ENCODE measurements around the gene UQCRC1. TPM values are rescaled to one million over a fixed set of nuclear protein-coding genes. Genes with fewer than 3 reads are reported as not detected.
"Not testable (repeated sequence)": the region's sequence is repeated elsewhere in the genome, so short reads cannot be mapped to it uniquely, and the experiment has no call there.

Gene UQCRC1
- total RNA-seq, 2 donors from 2014 or later: 205 to 228 TPM

DNA sequence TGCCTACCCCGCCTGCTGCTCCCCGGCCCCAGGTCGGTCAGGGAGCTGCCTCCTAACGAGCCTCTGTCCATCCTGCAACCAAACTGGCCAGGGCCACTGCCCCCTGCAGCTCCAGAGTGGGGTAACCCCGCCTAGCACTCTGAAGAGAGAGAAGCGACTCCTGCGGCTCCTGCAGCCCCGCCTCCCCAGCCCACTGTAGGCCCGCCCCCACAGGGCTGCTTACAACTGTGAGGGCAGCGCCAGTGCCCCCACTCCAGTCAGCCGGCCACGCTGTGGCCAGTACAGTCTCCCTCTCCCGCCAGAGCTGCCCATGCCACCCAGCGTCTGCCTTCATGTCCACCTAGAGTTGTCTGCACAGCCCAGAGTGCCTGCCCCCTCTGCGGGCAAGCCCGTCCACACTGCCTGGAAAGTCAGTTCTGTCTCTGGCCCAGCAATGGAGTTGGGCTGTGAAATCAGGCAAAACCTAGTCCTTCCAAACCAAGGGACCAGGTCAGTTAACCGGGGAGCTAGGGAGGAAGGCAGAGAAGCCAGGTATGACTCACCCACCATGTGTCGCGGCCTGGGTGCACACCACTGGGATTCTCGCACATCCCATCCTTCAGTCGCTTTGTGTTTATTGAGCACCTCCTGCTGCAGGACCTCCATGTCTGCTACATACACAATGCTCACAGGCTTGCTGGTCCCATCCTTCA, 48.3 kb downstream of the UQCRC1 start:
- Mint-ChIP-seq H3K4me1 (ENCODE audit: low read depth) (peaks cover 25% of the 10 kb centered on the region), H3K27me3 (ENCODE audit: low read depth) (peaks cover 9% of the 10 kb centered on the region), H3K9me3 (no peaks in the 10 kb centered on the region), H3K4me3 (no peak overlapping the region), H3K36me3 (ENCODE audit: insufficient read depth in 2 of 2) (peaks cover 0 to 1% of the 10 kb centered on the region in 2 donors), H3K27ac (no peak overlapping the region)
- DNase-seq (peak in 1 of 2 donors; percentile 24), ATAC-seq (replicated peaks in 1 of 2) (no peak)

DNA sequence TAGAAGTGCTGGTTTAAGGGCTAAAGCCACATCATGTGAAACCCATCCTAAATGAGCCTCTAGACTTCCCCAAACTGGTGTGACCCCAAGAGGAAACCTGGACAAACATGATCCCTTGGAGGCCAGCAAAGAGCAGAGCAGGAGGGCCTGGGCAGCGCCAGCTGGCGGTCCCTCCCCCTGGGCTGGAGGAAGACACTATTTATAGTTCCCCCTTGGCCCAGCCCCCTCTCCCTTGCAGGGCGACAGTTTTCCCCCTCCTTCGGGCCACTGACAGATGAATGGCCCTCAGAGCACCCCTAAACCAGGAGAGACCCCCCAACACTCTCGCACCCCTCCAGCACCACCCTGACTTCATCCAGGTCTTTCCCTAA, 48.8 kb downstream of the UQCRC1 start:
- ATAC-seq (replicated peaks in 1 of 2) (no peak), DNase-seq (no peak)
- peaks cover 0 to 1% of the 10 kb centered on the region in 2 donors for H3K36me3 Mint-ChIP-seq (ENCODE audit: insufficient read depth in 2 of 2)

DNA sequence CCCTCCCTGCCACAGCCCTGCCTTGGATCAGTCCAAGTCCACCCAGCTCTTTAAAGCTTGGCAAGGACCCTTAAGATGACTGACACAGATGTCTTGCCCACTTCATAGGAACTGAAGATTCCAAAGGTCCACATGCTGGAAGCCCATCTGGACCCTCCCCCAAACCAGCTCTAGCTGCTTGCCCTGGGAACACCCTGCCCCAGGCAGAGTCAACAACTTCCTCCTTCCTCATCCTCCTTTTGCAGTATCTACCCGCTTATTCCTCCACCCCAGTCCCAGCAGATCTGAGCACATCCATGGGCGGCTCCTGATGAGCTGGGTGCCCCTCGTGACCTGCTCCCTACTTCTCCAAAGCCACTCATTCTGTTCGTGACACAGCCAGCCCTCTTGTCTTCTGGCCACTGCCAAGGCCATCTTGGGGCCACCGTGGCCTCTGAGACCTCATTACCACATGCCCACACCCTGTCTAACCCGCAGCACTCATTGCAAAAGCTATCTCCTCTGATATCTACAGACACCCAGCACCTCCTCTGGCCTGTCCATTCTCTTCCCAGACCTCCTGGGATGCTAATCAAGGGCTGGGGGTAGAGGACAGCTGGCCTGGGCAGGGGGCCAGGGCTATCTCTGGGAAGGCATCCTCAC, 50.8 kb downstream of the UQCRC1 start:
- no peak overlapping the region for H3K27ac Mint-ChIP-seq
- H3K36me3 Mint-ChIP-seq (ENCODE audit: insufficient read depth in 2 of 2): peaks cover 0 to 1% of the 10 kb centered on the region in 2 donors
- H3K4me1 Mint-ChIP-seq (ENCODE audit: low read depth): peaks cover 38% of the 10 kb centered on the region
- no peaks in the 10 kb centered on the region for H3K9me3 Mint-ChIP-seq
- H3K27me3 Mint-ChIP-seq (ENCODE audit: low read depth): peaks cover 9% of the 10 kb centered on the region
- peak overlapping the region in 1 of 2 donors; percentile 25 for H3K4me3 Mint-ChIP-seq
- ATAC-seq (replicated peaks in 1 of 2): no peak
- no peak for DNase-seq

More for the DNA sequence above, 48.8 kb downstream of the UQCRC1 start:
- Mint-ChIP-seq H3K4me3 (no peak overlapping the region), H3K27ac (no peak overlapping the region), H3K4me1 (ENCODE audit: low read depth) (peaks cover 26% of the 10 kb centered on the region), H3K27me3 (ENCODE audit: low read depth) (peaks cover 9% of the 10 kb centered on the region), H3K9me3 (no peaks in the 10 kb centered on the region)

DNA sequence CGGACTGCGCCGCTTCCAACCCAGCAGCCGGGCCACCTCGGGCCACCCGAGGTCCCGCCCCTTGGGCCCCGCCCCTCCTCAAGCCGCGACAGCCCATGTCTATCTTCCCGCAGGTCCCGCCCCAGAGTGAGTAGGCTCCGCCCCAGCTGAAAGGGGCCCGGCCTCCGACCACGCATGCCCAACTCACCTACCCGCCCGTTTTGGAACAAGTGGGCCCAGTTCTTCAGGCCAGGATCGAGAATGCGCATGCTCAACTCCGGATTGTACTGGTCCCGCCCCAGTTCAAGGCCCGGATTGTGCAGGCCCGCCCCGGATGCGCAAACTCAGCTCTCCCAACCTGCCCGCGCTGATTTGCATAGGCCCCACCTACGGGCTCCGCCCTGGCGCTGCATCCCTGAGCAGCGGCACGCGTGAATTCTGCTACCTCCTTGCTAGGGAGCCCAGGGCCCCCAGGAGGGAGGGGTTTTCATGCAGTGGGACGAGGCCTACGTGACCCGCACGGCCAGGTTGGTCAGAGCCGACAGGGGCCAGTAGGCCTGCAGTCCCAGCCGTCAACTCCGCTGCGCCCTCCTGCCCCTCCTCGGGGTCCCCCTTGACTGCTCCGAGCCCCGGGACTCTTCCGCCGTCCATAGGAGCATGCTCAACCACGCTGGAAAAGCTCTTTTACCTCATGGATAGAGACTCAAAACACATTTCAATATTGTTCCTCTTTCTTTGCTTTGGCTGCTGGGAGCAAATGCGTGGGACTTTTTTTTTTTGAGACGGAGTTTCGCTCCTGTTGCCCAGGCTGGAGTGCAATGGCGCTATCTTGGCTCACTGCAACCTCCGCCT, 52.4 kb downstream of the UQCRC1 start, which contains the start of gene PFKFB4:
Gene PFKFB4 (minus strand): TSS at position 8 of the 831 bp plus-strand sequence. CDS start 26 bp downstream, outside the sequence.
- peak within 1 kb of the TSS; percentile 87 to 97 for H3K4me3 Mint-ChIP-seq
- peak; percentile 91 to 92 for ATAC-seq (replicated peaks in 1 of 2)
- H3K27ac Mint-ChIP-seq: peak within 1 kb of the TSS; percentile 7
- H3K27me3 Mint-ChIP-seq (ENCODE audit: low read depth): peaks cover 9% of the 10 kb centered on the region
- peak; percentile 99 to 100 for DNase-seq
- no peaks in the 10 kb centered on the region for H3K9me3 Mint-ChIP-seq
- peaks cover 38% of the 10 kb centered on the region for H3K4me1 Mint-ChIP-seq (ENCODE audit: low read depth)
- peaks cover 0 to 1% of the 10 kb centered on the region in 2 donors for H3K36me3 Mint-ChIP-seq (ENCODE audit: insufficient read depth in 2 of 2)

DNA sequence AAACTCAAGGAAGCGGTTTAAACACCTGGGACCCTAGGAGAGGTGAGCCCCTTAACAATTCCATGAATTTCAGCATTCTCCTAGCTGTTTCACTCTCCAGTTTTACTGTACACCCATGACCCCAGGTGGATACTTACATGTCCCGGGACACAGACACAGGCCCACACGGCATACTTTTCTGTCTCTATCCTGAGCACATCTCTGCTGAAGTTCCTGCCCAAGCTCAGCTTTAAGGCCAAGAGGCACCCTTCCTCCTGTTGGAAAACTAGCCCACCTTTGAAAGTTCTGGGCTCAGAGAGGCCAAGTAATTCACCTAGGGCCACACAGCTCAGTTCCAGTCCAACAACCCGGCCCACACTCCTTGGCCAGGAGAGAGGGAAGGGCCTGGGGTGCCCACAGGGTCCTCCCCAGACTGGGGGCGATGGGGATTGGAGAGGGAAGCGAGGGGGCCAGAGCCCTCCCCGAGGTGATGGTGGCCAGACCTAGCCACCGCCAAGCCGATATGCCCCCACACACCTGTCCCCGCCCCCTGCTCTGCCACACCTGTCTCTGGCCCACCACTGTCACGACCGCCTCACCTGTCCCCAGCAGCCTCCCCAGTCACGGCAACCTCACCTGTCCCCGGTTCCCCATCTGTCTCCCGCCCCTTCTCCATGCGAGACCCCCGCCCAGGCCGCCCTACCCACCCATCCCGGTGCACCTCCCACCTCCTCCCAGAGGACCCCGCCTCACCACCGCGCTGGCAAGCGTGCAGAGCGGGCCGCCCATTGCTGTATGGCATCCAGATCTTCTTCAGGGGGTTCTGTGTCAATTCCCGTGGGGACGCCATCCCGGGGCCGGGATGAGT, 53.3 kb downstream of the UQCRC1 start:
- ATAC-seq (replicated peaks in 1 of 2) (no peak), DNase-seq (peak in 1 of 2 donors; percentile 12)
- H3K36me3 Mint-ChIP-seq (ENCODE audit: insufficient read depth in 2 of 2): peaks cover 0 to 1% of the 10 kb centered on the region in 2 donors
- peak overlapping the region; percentile 87 to 97 for H3K4me3 Mint-ChIP-seq
- H3K4me1 Mint-ChIP-seq (ENCODE audit: low read depth): peaks cover 38% of the 10 kb centered on the region
- peaks cover 9% of the 10 kb centered on the region for H3K27me3 Mint-ChIP-seq (ENCODE audit: low read depth)
- H3K27ac Mint-ChIP-seq: no peak overlapping the region
- no peaks in the 10 kb centered on the region for H3K9me3 Mint-ChIP-seq

DNA sequence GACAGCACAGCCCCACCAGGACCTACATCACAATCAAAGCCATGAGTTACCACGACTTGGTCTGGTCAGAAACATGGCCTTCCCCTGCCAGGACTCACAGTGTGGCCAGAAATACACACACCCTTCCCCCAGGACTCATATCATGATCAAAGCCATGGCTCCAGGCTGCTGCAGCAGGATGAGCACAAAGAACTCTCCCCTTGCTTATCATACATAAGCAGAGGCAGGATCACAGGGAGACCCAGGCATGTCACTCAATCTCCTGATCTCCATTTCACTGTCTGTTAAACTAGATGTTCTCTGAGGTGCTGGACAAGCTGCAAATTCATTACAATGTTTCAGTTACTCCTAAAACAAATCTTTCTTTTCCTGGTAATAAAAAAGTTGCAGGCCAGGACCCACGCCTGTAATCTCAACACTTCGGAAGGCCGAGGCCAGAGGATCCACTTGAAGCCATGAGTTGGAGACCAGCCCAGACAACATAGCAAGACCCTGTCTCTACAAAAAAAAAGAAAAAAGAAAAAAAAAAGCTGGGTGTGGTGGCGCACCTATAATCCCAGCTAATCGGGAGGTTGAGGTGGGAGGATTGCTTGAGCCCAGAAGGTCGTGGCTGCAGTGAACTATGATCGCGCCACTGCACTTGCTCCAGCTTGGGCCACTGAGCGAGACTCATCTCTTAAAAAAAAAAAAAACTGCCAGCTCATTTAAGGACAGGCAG, 54.1 kb downstream of the UQCRC1 start:
- H3K4me1 Mint-ChIP-seq (ENCODE audit: low read depth): peaks cover 38% of the 10 kb centered on the region
- ATAC-seq (replicated peaks in 1 of 2): no peak
- H3K27me3 Mint-ChIP-seq (ENCODE audit: low read depth): peaks cover 6% of the 10 kb centered on the region
- no peak for DNase-seq
- peaks cover 0 to 1% of the 10 kb centered on the region in 2 donors for H3K36me3 Mint-ChIP-seq (ENCODE audit: insufficient read depth in 2 of 2)
- H3K27ac Mint-ChIP-seq: no peak overlapping the region
- peak overlapping the region; percentile 87 to 97 for H3K4me3 Mint-ChIP-seq
- H3K9me3 Mint-ChIP-seq: no peaks in the 10 kb centered on the region

DNA sequence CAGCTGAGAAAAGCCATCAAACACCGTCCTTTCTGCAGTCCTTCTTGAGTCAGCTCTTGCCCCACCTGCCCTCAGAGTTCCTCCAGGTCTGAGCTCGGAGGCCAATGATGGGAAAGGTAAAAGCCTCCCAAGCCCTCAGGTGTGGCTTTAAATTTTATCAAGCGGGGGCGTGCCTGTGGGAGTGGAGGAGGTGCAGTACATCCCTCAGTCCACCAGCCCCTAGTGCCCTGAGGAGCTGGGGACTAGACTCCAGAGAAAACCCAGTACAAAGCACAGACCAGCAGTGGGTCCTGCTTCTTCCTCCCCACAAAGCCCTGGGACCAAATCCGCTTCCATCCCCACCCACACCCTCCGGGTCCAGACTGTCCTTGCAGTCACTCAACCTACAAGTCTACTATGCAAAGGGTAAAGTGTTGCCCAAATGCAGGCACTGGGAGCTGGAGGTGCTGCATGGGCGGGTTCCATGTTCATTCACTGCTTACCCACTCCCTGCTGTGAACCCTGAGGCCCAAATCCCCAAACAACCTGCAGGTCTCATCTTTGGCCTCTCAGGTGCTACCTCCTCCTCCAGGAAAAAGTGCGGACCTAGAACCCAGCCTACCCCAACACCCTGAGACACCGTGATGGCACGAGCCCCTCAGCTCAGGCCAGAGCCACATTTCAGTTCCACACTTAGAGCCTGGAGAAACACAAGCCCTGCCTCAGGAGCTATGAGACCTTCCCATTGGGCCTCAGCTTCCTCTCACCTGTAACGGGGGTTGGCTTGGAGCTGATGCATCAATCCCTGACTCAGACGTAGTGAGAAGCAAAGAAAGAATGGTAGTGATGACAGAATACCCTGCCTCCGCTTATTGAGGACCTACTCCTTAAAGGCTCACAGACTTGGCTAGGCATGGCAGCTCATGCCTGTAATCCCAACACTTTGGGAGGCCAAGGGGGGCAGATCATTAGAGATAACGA, 55.3 kb downstream of the UQCRC1 start:
- DNase-seq (no peak), ATAC-seq (replicated peaks in 1 of 2) (no peak)
- Mint-ChIP-seq H3K36me3 (ENCODE audit: insufficient read depth in 2 of 2) (peaks cover 0 to 1% of the 10 kb centered on the region in 2 donors), H3K4me1 (ENCODE audit: low read depth) (peaks cover 37% of the 10 kb centered on the region), H3K9me3 (no peaks in the 10 kb centered on the region), H3K4me3 (no peak overlapping the region), H3K27me3 (ENCODE audit: low read depth) (no peaks in the 10 kb centered on the region), H3K27ac (no peak overlapping the region)

DNA sequence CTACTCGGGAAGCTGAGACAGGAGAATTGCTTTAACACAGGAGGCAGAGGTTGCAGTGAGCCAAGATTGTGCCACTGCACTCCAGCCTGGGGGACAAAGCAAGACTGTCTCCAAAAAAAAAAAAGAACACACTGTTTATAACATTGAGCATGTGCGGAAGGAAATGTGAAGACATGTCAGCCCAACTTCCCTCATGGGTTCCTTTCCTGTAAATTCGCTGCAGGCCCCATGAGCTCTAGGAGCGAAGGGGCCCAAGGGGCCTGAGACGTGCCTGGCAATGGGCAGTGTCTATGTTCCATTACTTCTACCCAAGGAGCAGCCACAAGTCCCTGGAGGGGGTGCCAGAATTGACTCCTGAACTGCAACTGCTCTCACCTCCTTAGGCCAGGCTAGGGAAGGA, 56.1 kb downstream of the UQCRC1 start:
- Mint-ChIP-seq H3K27me3 (ENCODE audit: low read depth) (no peaks in the 10 kb centered on the region), H3K4me3 (no peak overlapping the region), H3K9me3 (no peaks in the 10 kb centered on the region), H3K4me1 (ENCODE audit: low read depth) (peaks cover 29% of the 10 kb centered on the region), H3K36me3 (ENCODE audit: insufficient read depth in 2 of 2) (peaks cover 0 to 1% of the 10 kb centered on the region in 2 donors), H3K27ac (no peak overlapping the region)
- DNase-seq: no peak
- no peak for ATAC-seq (replicated peaks in 1 of 2)

DNA sequence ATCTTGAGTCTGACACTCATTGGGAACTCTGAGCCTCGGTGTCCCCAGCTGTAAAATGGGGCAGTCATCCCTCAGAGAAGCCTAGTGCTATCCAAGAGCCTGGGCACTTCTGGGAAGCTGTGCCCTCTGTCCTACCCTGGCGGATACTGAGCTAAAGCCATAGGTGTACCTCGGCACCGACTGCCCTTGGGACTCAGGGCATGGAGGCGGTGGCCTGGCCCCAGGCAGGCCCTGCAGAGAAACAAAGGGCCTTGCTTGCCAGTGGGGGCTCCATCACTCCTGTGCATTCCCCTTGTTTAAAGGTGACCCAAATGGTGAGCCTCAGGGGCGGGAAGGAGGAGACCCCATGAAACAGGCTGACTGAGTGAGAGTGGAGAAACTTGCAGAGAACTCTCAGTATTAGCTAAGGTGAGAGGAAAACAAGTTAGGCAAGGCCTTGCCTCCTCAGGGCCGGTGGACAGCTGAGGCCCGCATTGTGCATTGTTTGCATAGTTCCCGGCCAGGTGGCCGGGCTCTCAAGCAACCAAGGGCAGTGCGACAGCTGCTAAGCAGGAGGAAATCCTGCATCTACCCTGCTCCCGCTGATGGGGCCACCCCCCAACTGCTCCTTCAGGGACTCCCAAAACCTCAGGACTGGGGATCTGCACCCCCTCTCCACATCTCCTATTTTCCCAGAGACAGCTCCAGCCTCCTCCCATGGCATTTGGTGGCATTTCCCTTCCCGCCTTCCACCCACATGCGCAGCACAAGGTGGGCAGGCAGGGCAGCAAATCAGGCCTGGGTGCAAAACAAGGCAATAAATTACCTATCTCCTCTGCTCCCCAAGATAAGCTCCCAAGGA, 57.1 kb downstream of the UQCRC1 start:
- no peak for DNase-seq
- Mint-ChIP-seq H3K4me3 (no peak overlapping the region), H3K27me3 (ENCODE audit: low read depth) (no peaks in the 10 kb centered on the region), H3K36me3 (ENCODE audit: insufficient read depth in 2 of 2) (peaks cover 0 to 1% of the 10 kb centered on the region in 2 donors), H3K27ac (no peak overlapping the region), H3K9me3 (no peaks in the 10 kb centered on the region), H3K4me1 (ENCODE audit: low read depth) (peaks cover 23% of the 10 kb centered on the region)
- no peak for ATAC-seq (replicated peaks in 1 of 2)

DNA sequence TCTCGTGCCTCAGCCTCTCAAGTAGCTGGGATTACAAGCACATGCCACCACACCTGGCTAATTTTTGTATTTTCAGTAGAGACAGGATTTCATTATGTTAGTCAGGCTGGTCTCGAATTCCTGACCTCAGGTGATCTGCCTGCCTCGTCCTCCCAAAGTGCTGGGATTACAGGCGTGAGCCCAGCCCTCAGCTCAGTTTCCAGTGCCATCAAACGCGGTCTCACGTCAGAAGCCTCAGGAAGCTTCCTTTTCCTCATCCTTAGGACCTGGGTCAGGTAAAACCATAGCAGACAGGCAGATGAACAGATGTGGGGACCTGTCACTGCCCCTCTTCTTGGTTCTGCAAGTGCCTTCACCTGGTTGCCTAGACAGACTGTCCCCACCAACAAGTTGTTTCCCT, 57.8 kb downstream of the UQCRC1 start:
- not testable (repeated sequence) for DNase-seq; H3K36me3 Mint-ChIP-seq (ENCODE audit: insufficient read depth in 2 of 2); H3K4me3 Mint-ChIP-seq; ATAC-seq (replicated peaks in 1 of 2); H3K27ac Mint-ChIP-seq; H3K9me3 Mint-ChIP-seq; H3K27me3 Mint-ChIP-seq (ENCODE audit: low read depth)
- peaks cover 22% of the 10 kb centered on the region for H3K4me1 Mint-ChIP-seq (ENCODE audit: low read depth)
